ENCODE results near the gene NEMF.

DNA sequence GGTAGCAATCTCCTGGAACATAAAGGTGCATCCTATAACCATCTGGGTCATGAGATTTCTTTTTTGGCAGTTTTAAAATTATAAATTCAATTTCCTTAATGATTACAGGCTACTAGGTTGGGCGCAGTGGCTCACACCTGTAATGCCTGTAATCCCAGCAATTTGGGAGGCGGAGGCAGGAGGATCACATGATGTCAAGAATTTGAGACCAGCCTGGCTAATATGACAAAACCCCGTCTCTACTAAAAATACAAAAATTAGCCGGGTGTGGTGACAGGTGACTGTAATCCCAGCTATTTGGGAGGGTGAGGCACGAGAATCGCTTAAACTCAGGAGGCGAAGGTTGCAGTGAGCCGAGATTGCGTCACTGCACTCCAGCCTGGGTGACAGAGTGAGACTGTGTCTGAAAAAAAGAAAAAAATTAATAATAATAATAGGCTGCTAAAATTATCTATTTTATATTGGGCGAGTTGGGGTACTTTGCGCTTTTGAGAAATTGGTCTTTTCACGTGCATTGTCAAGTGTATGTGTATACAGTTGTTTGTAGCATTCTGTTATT lies 23.1 kb upstream of the NEMF start:
- TF ChIP-seq, protein P1, sequence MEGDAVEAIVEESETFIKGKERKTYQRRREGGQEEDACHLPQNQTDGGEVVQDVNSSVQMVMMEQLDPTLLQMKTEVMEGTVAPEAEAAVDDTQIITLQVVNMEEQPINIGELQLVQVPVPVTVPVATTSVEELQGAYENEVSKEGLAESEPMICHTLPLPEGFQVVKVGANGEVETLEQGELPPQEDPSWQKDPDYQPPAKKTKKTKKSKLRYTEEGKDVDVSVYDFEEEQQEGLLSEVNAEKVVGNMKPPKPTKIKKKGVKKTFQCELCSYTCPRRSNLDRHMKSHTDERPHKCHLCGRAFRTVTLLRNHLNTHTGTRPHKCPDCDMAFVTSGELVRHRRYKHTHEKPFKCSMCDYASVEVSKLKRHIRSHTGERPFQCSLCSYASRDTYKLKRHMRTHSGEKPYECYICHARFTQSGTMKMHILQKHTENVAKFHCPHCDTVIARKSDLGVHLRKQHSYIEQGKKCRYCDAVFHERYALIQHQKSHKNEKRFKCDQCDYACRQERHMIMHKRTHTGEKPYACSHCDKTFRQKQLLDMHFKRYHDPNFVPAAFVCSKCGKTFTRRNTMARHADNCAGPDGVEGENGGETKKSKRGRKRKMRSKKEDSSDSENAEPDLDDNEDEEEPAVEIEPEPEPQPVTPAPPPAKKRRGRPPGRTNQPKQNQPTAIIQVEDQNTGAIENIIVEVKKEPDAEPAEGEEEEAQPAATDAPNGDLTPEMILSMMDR (IDR thresholded peaks at IDR 0.05; ENCODE audit: insufficient read depth, low read length): no peak
- TF ChIP-seq POLR2AphosphoS5 (IDR thresholded peaks at IDR 0.05; ENCODE audit: low read depth): no peak
- TF ChIP-seq, protein P2, sequence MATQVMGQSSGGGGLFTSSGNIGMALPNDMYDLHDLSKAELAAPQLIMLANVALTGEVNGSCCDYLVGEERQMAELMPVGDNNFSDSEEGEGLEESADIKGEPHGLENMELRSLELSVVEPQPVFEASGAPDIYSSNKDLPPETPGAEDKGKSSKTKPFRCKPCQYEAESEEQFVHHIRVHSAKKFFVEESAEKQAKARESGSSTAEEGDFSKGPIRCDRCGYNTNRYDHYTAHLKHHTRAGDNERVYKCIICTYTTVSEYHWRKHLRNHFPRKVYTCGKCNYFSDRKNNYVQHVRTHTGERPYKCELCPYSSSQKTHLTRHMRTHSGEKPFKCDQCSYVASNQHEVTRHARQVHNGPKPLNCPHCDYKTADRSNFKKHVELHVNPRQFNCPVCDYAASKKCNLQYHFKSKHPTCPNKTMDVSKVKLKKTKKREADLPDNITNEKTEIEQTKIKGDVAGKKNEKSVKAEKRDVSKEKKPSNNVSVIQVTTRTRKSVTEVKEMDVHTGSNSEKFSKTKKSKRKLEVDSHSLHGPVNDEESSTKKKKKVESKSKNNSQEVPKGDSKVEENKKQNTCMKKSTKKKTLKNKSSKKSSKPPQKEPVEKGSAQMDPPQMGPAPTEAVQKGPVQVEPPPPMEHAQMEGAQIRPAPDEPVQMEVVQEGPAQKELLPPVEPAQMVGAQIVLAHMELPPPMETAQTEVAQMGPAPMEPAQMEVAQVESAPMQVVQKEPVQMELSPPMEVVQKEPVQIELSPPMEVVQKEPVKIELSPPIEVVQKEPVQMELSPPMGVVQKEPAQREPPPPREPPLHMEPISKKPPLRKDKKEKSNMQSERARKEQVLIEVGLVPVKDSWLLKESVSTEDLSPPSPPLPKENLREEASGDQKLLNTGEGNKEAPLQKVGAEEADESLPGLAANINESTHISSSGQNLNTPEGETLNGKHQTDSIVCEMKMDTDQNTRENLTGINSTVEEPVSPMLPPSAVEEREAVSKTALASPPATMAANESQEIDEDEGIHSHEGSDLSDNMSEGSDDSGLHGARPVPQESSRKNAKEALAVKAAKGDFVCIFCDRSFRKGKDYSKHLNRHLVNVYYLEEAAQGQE (IDR thresholded peaks at IDR 0.05; ENCODE audit: insufficient replicate concordance, low read depth): no peak
- no peak for TF ChIP-seq SPI1 (IDR thresholded peaks at IDR 0.05; ENCODE audit: borderline replicate concordance, low read depth)

Data from HL-60 (cell line).